ENCODE measurements around the gene DNASE1L1. TPM values are rescaled to one million over a fixed set of nuclear protein-coding genes. Genes with fewer than 3 reads are reported as not detected.

Gene DNASE1L1
- total and polyA plus RNA-seq, 5 experiments from 2014 or later, result 12.7 to 19.9 (median 15.3) TPM

- no peak for ATAC-seq
- H3K27ac Mint-ChIP-seq, result peak overlapping the region in 7 of 10 donors; percentile 78 to 95 (median 87)
- H3K36me3 Mint-ChIP-seq, result peaks cover 0 to 36% (median 0%) of the 10 kb centered on the region in 3 donors
- POLR2A ChIA-PET, result interaction anchor here (0.8 to 6.4 kb wide), 4 partner anchors 10 to 30 kb away, joined by 3 to 101 read pairs (median 3); no protein-coding TSS in a partner anchor
- H3K9me3 Mint-ChIP-seq, result no peaks in the 10 kb centered on the region
- peaks cover 3 to 62% (median 48%) of the 10 kb centered on the region in 4 donors for H3K4me1 Mint-ChIP-seq
- no peaks in the 10 kb centered on the region for H3K27me3 Mint-ChIP-seq
- DNase-seq, result peak in 1 of 10 donors; percentile 45
- peak overlapping the region in 4 of 10 donors; percentile 34 to 70 (median 49) for H3K4me3 Mint-ChIP-seq
Observed at GRCh38 chrX:154352466-154352865, 56.6 kb downstream of the DNASE1L1 start.

GRCh38 chrX:154352012-154352401, 57.0 kb downstream of the DNASE1L1 start:
- H3K27ac Mint-ChIP-seq, result peak overlapping the region; percentile 78 to 95 (median 89)
- peak overlapping the region in 7 of 10 donors; percentile 34 to 70 (median 59) for H3K4me3 Mint-ChIP-seq
- H3K27me3 Mint-ChIP-seq, result no peaks in the 10 kb centered on the region
- ATAC-seq (peak; percentile 5 to 7), DNase-seq (no peak)
- no peaks in the 10 kb centered on the region for H3K9me3 Mint-ChIP-seq
- H3K4me1 Mint-ChIP-seq, result peaks cover 8 to 65% (median 52%) of the 10 kb centered on the region in 4 donors
- POLR2A ChIA-PET, result interaction anchor here (1.0 to 6.4 kb wide), 5 partner anchors 16 to 36 kb away, joined by 3 to 101 read pairs (median 3); no protein-coding TSS in a partner anchor
- peaks cover 0 to 38% (median 0%) of the 10 kb centered on the region in 3 donors for H3K36me3 Mint-ChIP-seq

Small RNA genes within 50 kb of the gene (microRNA-seq; reads per million reads assigned to microRNA genes)
- not detected for gene MIR6858 (ENCODE audit: borderline microRNAs expressed)

Other genes with a start within 250 kb of the DNASE1L1 start
- gene OPN1MW, start 226.7 kb downstream of the DNASE1L1 start, total RNA-seq, result not detected
- gene OPN1MW, start 226.7 kb downstream of the DNASE1L1 start, polyA plus RNA-seq, result not detected
- not detected for gene OPN1MW2, start 189.5 kb downstream of the DNASE1L1 start, total RNA-seq
- gene OPN1MW2, start 189.5 kb downstream of the DNASE1L1 start, polyA plus RNA-seq, result not detected
- not detected for gene OPN1MW3, start 151.7 kb downstream of the DNASE1L1 start, total RNA-seq
- not detected for gene OPN1MW3, start 151.7 kb downstream of the DNASE1L1 start, polyA plus RNA-seq
- not detected for gene TEX28, start 114.1 kb downstream of the DNASE1L1 start, total RNA-seq
- not detected for gene TEX28, start 114.1 kb downstream of the DNASE1L1 start, polyA plus RNA-seq
- gene TKTL1, start 113.5 kb downstream of the DNASE1L1 start, total RNA-seq, result 1 to 10 TPM; 1.1 to 2.2 TPM
- gene TKTL1, start 113.5 kb downstream of the DNASE1L1 start, polyA plus RNA-seq, result 10 to 100 TPM; 38.8 to 56.4 (median 39.0) TPM
- 100 to 1,000 TPM; 613 to 633 TPM for gene FLNA, start 34.6 kb downstream of the DNASE1L1 start, total RNA-seq
- 100 to 1,000 TPM; 156 to 341 (median 169) TPM for gene FLNA, start 34.6 kb downstream of the DNASE1L1 start, polyA plus RNA-seq
- gene EMD, start 30.0 kb downstream of the DNASE1L1 start, total RNA-seq, result 10 to 100 TPM; 90.4 to 95.4 TPM
- 10 to 100 TPM; 35.5 to 37.1 (median 35.7) TPM for gene EMD, start 30.0 kb downstream of the DNASE1L1 start, polyA plus RNA-seq
- gene RPL10, start 10.9 kb downstream of the DNASE1L1 start, total RNA-seq, result 1,000 to 10,000 TPM; 4,733 to 4,862 TPM
- 1,000 to 10,000 TPM; 5,585 to 7,081 (median 6,663) TPM for gene RPL10, start 10.9 kb downstream of the DNASE1L1 start, polyA plus RNA-seq
- 100 to 1,000 TPM; 111 to 112 TPM for gene TAFAZZIN, start 2.3 kb upstream of the DNASE1L1 start, total RNA-seq
- 10 to 100 TPM; 29.3 to 39.8 (median 37.8) TPM for gene TAFAZZIN, start 2.3 kb upstream of the DNASE1L1 start, polyA plus RNA-seq
- gene ATP6AP1, start 19.4 kb upstream of the DNASE1L1 start, total RNA-seq, result 10 to 100 TPM; 51.9 to 52.5 TPM
- gene ATP6AP1, start 19.4 kb upstream of the DNASE1L1 start, polyA plus RNA-seq, result 100 to 1,000 TPM in 1 of 3 donors, 10 to 100 TPM in 2; 84.7 to 111 (median 90.2) TPM
- 100 to 1,000 TPM; 169 to 185 TPM for gene GDI1, start 27.9 kb upstream of the DNASE1L1 start, total RNA-seq
- 10 to 100 TPM; 18.3 to 32.1 (median 21.0) TPM for gene GDI1, start 27.9 kb upstream of the DNASE1L1 start, polyA plus RNA-seq
- 10 to 100 TPM; 49.2 TPM for gene FAM50A, start 34.9 kb upstream of the DNASE1L1 start, total RNA-seq
- 10 to 100 TPM; 25.1 to 45.6 (median 40.4) TPM for gene FAM50A, start 34.9 kb upstream of the DNASE1L1 start, polyA plus RNA-seq
- gene PLXNA3, start 49.0 kb upstream of the DNASE1L1 start, total RNA-seq, result 10 to 100 TPM; 49.5 to 50.4 TPM
- gene PLXNA3, start 49.0 kb upstream of the DNASE1L1 start, polyA plus RNA-seq, result under 1 TPM; 0.27 to 0.67 (median 0.36) TPM
- gene LAGE3, start 70.0 kb upstream of the DNASE1L1 start, total RNA-seq, result 10 to 100 TPM; 18.6 to 23.3 TPM
- gene LAGE3, start 70.0 kb upstream of the DNASE1L1 start, polyA plus RNA-seq, result 10 to 100 TPM; 62.6 to 81.8 (median 72.7) TPM
- 10 to 100 TPM; 29.0 to 30.9 TPM for gene UBL4A, start 77.4 kb upstream of the DNASE1L1 start, total RNA-seq
- 10 to 100 TPM; 31.1 to 51.7 (median 37.9) TPM for gene UBL4A, start 77.4 kb upstream of the DNASE1L1 start, polyA plus RNA-seq
- 10 to 100 TPM; 18.2 to 20.9 TPM for gene SLC10A3, start 81.4 kb upstream of the DNASE1L1 start, total RNA-seq
- gene SLC10A3, start 81.4 kb upstream of the DNASE1L1 start, polyA plus RNA-seq, result 10 to 100 TPM; 30.5 to 42.3 (median 35.9) TPM
- 10 to 100 TPM; 66.0 to 69.4 TPM for gene FAM3A, start 107.0 kb upstream of the DNASE1L1 start, total RNA-seq
- 10 to 100 TPM; 24.3 to 33.3 (median 26.0) TPM for gene FAM3A, start 107.0 kb upstream of the DNASE1L1 start, polyA plus RNA-seq
- 10 to 100 TPM; 58.1 to 59.4 TPM for gene G6PD, start 137.6 kb upstream of the DNASE1L1 start, total RNA-seq
- gene G6PD, start 137.6 kb upstream of the DNASE1L1 start, polyA plus RNA-seq, result 1 to 10 TPM; 6.9 to 7.9 (median 7.1) TPM
- gene IKBKG, start 138.4 kb upstream of the DNASE1L1 start, total RNA-seq, result 10 to 100 TPM; 45.0 to 48.2 TPM
- 10 to 100 TPM; 18.4 to 24.2 (median 19.4) TPM for gene IKBKG, start 138.4 kb upstream of the DNASE1L1 start, polyA plus RNA-seq
- not detected for gene CTAG1A, start 175.9 kb upstream of the DNASE1L1 start, total RNA-seq
- not detected for gene CTAG1A, start 175.9 kb upstream of the DNASE1L1 start, polyA plus RNA-seq
- not detected for gene CTAG1B, start 210.0 kb upstream of the DNASE1L1 start, total RNA-seq
- not detected for gene CTAG1B, start 210.0 kb upstream of the DNASE1L1 start, polyA plus RNA-seq
- gene CTAG2, start 244.3 kb upstream of the DNASE1L1 start, total RNA-seq, result 10 to 100 TPM; 12.0 to 13.4 TPM
- gene CTAG2, start 244.3 kb upstream of the DNASE1L1 start, polyA plus RNA-seq, result not detected

All from naive thymus-derived CD8-positive, alpha-beta T cell (primary cell).